ENCODE results near the gene SCTR.

GRCh38 chr2:119516121-119516520 lies 8.2 kb downstream of the SCTR start:
- TF ChIP-seq, protein P1, sequence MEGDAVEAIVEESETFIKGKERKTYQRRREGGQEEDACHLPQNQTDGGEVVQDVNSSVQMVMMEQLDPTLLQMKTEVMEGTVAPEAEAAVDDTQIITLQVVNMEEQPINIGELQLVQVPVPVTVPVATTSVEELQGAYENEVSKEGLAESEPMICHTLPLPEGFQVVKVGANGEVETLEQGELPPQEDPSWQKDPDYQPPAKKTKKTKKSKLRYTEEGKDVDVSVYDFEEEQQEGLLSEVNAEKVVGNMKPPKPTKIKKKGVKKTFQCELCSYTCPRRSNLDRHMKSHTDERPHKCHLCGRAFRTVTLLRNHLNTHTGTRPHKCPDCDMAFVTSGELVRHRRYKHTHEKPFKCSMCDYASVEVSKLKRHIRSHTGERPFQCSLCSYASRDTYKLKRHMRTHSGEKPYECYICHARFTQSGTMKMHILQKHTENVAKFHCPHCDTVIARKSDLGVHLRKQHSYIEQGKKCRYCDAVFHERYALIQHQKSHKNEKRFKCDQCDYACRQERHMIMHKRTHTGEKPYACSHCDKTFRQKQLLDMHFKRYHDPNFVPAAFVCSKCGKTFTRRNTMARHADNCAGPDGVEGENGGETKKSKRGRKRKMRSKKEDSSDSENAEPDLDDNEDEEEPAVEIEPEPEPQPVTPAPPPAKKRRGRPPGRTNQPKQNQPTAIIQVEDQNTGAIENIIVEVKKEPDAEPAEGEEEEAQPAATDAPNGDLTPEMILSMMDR (conservative IDR thresholded peaks at IDR 0.05): no peak
- TF ChIP-seq EZH2 (IDR thresholded peaks at IDR 0.05; ENCODE audit: low read depth): no peak

Measured in PC-9 (cell line).